GM18909 (cell line): ENCODE data around the gene SULT1A1.
"Not testable (repeated sequence)": the region's sequence is repeated elsewhere in the genome, so short reads cannot be mapped to it uniquely, and the experiment has no call there.

ENCODE experiments used
- ATAC-seq: cut with Tn5 transposase; IDR thresholded peaks from one replicate; pipeline ENCODE4 v1.9.1; 2021; ENCODE audit warnings: mild to moderate bottlenecking; ENCODE audit not compliant: unreplicated experiment, poor library complexity

Gene SULT1A1

GRCh38 chr16:28609631-28610594 lies at the start of gene SULT1A1:
TSS of gene SULT1A1 (minus strand) at chr16:28610044. CDS start at chr16:28608855, 1,189 bp downstream.
- no peak for ATAC-seq

GRCh38 chr16:28639959-28640358 lies 30.1 kb upstream of the SULT1A1 start:
- ATAC-seq: not testable (repeated sequence)

DNA sequence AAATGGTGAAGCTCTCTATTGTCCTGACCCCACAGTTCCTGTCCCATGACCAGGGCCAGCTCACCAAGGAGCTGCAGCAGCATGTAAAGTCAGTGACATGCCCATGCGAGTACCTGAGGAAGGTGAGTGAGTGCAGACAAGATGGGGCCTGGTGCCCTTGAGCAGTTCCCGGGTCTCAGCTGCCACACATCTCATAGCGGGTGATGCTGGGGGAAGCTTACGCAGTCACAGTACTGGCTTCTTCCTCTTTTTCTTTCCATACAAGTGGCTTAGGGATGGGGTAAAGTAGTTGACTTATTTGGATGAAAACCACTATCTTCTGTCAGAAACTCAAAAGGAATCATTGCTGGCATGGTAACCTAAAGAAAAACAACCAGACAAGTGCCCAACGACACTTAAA lies 28.5 kb upstream of the SULT1A1 start:
- ATAC-seq: not testable (repeated sequence)

- ATAC-seq: not testable (repeated sequence)
These were observed 27.9 kb upstream of the SULT1A1 start, which contains the start of gene NPIPB8 for GRCh38 chr16:28637765-28638164. TSS of gene NPIPB8 (plus strand) at chr16:28638065. CDS start at chr16:28638361, 296 bp downstream.

DNA sequence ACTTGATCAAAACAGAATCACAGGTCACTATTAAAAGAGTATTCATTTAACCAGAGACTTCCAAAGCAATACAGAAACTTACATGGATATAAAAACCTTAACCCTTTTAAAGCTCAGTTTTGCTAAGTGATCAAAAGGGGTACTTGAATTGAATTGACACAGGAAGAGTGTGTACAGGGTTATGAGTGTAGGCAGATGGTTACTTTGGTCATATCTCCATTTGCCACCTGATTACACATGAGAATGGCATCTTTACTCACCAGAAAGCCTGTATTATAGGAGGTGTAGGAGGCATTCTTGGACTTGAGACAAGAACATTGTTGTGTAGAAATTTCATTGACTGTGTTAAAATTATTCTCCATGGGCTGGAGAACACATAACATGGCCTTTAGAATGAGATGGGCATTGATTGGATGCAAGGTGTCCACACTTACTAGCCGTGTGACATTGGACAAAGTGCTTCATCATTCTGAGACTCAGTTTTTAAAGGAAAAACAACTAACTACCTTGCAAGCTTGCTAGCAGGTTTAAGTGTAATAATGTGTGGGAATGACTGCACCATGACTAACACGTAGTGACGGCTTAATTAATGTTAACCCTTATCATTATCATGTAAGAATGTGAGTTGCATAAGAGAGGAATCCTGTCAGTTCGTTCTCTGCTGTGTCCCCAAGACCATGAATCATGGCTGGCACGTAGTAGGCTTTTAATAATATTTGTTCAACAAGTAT lies 26.4 kb upstream of the SULT1A1 start:
- ATAC-seq: not testable (repeated sequence)

- not testable (repeated sequence) for ATAC-seq
These were observed 21.1 kb upstream of the SULT1A1 start for GRCh38 chr16:28630905-28631304.

DNA sequence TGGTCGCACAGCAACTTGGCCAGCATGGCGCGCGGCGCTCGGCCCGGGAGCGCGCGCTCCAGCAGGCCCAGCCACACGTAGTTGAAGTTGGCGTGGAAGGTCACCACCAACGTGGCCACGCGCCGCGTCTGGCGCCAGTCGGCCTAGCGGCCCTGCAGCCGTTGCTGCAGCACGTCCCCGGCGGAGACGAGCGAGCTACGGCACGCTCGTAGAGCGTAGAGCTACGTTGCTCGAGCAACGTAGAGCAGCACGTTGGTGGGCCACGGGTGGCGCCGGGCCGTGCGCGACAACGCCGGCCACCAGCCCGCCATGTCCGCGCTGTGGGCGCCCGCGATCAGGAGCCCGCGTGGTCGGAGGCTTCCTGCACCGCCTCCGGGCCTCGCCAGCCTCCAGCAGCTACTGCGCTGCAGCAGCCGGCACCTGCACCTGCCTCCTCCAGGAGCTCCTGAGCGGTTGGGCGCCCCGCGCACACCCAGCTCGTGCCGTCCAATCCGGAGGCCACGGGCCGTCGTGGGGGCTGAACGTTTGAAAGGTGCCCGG lies 13.4 kb upstream of the SULT1A1 start:
- no peak for ATAC-seq

DNA sequence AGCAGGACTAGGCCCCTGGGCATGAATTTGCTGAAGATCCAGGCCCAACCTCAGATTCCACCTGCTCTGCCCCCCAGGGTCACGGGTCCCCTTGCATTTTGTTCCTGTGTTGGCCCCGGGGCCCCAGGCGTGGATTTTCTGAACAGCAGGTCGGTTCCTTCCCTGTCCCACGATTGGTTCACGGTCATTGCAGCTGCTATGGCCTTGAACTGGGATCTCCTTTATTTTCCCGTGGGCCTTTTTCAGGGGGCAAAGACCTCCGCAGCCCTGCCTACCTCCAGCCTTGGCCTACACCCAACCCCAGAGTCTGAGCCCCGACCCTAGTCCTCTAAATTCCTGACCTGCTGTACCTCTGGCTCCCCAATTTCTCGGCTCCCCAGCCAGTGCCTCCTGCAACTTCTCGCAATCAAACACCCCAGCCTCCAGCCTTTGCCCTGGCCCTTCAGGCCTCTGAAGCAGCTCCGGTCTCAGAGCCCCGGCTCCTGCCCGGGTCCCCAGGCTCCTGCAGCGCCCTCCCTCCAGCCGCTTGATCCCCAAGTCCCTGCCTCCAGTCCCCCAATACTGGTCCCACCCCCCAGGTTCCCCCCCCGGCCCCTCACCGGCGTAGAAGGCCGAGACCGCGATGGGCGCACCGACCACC lies 12.8 kb upstream of the SULT1A1 start:
- not testable (repeated sequence) for ATAC-seq

DNA sequence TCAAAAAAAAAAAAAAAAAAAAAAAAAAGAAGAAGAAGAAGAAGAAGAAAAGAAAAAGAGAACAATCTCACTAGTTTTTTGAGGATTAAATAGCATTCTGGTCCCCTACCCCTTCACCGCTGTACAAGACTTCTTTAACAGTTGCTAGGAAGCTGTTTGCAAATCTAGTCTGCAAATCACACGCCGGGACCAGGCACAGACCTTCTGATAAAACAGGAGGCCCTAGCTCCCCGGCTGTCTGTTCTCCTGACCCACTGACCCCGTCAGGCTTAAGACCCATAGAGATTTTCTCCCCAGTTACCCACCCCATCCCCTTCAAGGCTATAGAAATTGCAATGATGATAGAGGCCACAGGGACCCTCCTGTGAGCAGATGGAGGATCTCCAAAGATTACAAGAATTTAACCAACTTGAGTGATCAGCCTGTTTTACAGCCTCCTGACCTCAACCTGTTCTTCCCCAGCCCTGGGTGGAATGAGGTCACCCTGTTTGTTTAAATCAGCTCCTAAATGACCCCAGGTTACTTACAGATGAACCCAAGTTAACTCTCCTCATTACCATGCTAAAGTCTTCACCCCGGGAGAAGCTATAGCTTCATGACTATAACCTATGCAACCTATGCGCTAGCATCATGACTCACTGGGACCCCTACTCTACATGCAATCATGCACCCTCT lies 11.8 kb upstream of the SULT1A1 start:
- no peak for ATAC-seq

DNA sequence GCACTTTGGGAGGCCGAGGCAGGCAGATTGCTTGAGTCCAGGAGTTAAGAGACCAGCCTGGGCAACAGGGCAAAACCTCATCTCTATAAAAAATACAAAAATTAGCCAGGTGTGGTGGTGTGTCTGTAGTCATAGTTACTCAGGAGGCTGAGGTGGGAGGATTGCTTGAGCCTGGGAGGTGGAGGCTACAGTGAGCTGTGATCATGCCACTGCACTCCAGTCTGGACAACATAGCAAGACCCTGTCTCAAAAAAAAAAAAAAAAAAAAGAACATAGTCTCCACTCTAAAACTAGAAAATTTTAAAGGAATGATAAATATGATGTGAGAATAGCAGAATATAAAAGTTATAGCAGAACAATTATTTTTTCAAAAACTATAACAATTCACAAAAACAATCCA lies 10.5 kb upstream of the SULT1A1 start:
- ATAC-seq: not testable (repeated sequence)

DNA sequence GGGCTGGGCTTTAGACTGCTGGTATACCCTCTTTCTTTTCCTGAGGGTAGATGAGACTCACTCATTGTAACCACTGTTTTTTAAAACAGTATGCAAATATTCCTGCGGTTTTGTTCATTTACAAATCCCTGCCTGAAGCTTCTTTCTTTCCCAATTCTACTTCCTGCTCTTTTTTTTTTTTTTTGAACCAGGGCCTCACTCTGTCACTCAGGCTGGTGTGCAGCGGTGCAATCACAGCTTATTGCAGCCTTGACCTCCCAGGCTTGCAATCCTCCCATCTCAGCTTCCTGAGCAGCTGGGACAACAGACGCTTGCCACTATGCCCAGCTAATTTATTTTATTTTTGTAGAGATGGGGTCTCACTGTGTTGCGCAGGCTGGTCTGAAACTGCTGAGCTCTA lies 8.0 kb upstream of the SULT1A1 start:
- ATAC-seq: no peak

GRCh38 chr16:28616636-28617035 lies 6.8 kb upstream of the SULT1A1 start:
- ATAC-seq: no peak

DNA sequence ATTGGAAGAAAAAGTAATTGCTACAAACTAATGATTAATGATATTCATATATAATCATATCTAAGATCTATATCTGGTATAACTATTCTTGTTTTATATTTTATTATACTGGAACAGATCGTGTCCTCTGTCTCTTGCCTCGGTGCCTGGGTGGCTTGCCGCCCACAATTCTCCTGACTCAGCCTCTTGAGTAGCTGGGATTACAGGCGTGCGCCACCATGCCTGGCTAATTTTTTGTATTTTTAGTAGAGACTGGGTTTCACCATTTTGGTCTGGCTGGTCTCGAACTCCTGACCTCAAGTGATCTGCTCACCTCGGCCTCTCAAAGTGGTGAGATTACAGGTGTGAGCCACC lies 6.4 kb upstream of the SULT1A1 start:
- not testable (repeated sequence) for ATAC-seq

DNA sequence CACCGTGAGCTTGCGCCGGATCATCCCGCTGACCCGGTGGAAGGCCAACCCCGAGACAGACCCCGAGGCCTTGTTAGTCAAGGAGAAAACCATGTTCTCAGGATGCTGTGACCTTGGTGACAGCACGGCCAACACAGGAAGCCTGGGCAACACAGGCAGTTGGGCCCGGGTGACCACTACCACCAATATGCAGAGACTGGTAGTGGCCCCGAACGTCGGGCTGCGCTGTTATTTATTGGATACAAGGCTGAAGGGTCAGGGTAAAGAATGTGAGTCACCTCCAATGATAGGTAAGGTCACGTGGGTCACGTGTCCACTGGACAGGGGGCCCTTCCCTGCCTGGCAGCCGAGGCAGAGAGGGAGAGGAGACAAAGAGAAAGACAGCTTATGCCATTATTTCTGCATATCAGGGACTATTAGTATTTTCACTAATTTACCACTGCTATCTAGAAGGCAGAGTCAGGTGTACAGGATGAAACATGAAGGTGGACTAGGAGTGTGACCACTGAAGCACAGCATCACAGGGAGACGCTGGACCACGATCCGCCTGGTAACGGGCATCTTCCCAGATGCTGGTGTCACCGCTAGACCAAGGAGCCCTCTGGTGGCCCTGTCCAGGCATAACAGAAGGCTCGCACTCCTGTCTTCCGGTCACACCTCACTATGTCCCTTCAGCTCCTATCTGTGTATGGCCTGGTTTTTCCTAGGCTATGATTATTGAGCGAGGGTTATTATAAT lies 5.8 kb upstream of the SULT1A1 start:
- ATAC-seq: not testable (repeated sequence)

GRCh38 chr16:28614561-28614960 lies 4.7 kb upstream of the SULT1A1 start:
- not testable (repeated sequence) for ATAC-seq

DNA sequence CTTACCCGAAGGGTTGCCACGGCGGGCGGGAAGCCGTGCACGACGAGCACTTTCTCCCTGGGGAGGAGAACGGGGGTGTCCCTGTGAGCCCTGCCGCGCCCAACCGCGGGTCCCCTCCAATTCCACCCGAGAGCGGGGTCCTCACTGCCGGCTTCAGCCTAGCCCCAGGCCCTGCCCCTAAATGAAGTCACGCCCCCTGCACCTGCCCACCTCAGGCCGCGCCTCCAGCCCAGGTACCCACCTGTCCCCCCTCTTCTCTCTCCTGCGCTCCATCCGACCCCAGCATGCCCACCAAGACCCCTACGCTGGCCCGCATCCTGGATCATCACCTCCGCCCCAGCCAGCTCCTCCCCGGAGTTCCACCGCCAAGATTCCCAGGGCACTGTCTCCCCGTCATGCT lies 4.1 kb upstream of the SULT1A1 start:
- not testable (repeated sequence) for ATAC-seq

- ATAC-seq: peak; percentile 69
These were observed 2.8 kb upstream of the SULT1A1 start for GRCh38 chr16:28612359-28613280.

DNA sequence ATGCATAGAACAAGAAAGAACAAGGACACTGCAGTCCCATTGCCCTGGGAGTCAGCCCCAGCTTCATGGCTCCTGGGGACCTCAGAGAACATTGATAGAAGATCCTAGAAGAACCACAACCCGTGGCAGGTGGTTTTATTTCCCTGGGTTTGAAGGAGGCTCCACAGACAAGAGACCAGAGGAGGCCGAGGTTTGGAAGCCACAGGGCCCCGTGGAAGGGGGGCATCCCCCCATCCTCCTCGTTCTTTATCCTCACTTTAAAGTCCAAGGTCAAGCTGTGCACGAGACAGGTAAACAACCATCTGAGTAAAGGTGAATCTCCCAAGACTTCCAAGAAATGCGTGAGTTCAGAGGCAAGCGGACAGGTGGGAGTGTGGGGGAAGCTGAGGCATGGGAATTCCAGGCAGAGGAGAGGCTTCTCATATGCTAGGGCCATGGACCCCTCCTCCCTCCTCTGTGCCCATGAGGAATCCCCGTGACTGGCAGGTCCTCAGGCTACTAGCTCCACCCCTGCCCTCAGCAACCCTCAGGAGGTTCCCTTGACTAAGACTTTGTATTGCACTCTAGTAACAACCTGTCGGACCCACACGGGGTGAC lies 849 bp upstream of the SULT1A1 start:
- no peak for ATAC-seq
